Effector memory CD4-positive, alpha-beta T cell (primary cell): Measurements from ENCODE around the gene BAZ2B.

Experiments
- DNase-seq, 3 donors: peaks; one replicate each; pipeline ENCODE4 v3.0.0-alpha.2; 2020
- H3K27ac ChIP-seq: 2 replicates; pipeline ENCODE4 v1.7.0; 2013; ENCODE audit warnings: mild to moderate bottlenecking, low read length, moderate library complexity; ENCODE audit not compliant: insufficient read depth, poor library complexity, severe bottlenecking
- H3K27me3 ChIP-seq: replicated peaks from 2 replicates; pipeline ENCODE4 v1.7.0; 2013; ENCODE audit warnings: mild to moderate bottlenecking, low read length; ENCODE audit not compliant: insufficient read depth, control insufficient read depth, poor library complexity, severe bottlenecking
- H3K36me3 ChIP-seq: 2 replicates; pipeline ENCODE4 v1.7.0; 2013; ENCODE audit warnings: mild to moderate bottlenecking, low read length, moderate library complexity; ENCODE audit not compliant: control insufficient read depth, insufficient read depth
- H3K4me1 ChIP-seq: 2 replicates; pipeline ENCODE4 v1.7.0; 2013; ENCODE audit warnings: low read length, mild to moderate bottlenecking; ENCODE audit not compliant: control insufficient read depth, insufficient read depth, poor library complexity, severe bottlenecking
- H3K4me3 ChIP-seq: 2 replicates; pipeline ENCODE4 v1.7.0; 2013; ENCODE audit warnings: low read length, low read depth, mild to moderate bottlenecking; ENCODE audit not compliant: insufficient read depth, poor library complexity, severe bottlenecking
- H3K9me3 ChIP-seq: 2 replicates; pipeline ENCODE4 v1.7.0; 2013; ENCODE audit warnings: mild to moderate bottlenecking, low read length, moderate library complexity; ENCODE audit not compliant: control insufficient read depth

The BAZ2B gene

GRCh38 chr2:159285929-159286708 is 330.2 kb downstream of the BAZ2B start, which contains the start of gene WDSUB1:
WDSUB1 (minus strand) TSS chr2:159286703; CDS start chr2:159283069, 3,634 bp downstream.
- no peaks in the 10 kb centered on the region for H3K36me3 ChIP-seq
- H3K9me3 ChIP-seq: no peaks in the 10 kb centered on the region
- DNase-seq: no peak
- H3K27me3 ChIP-seq: no peaks in the 10 kb centered on the region
- H3K4me3 ChIP-seq: peak within 1 kb of the TSS; percentile 62
- H3K4me1 ChIP-seq: peaks cover 14% of the 10 kb centered on the region
- peak within 1 kb of the TSS; percentile 52 for H3K27ac ChIP-seq

- no peak for DNase-seq
- H3K4me1 ChIP-seq: peaks cover 10% of the 10 kb centered on the region
- no peak overlapping the region for H3K27ac ChIP-seq
- no peaks in the 10 kb centered on the region for H3K36me3 ChIP-seq
- no peaks in the 10 kb centered on the region for H3K9me3 ChIP-seq
- no peaks in the 10 kb centered on the region for H3K27me3 ChIP-seq
- no peak overlapping the region for H3K4me3 ChIP-seq
Measured at GRCh38 chr2:159285433-159285832, 330.9 kb downstream of the BAZ2B start.

GRCh38 chr2:159283529-159283928 is 332.8 kb downstream of the BAZ2B start:
- Histone ChIP-seq H3K4me1 (peaks cover 7% of the 10 kb centered on the region), H3K27me3 (no peaks in the 10 kb centered on the region), H3K9me3 (no peaks in the 10 kb centered on the region), H3K27ac (no peak overlapping the region), H3K36me3 (no peaks in the 10 kb centered on the region), H3K4me3 (no peak overlapping the region)
- DNase-seq: no peak

GRCh38 chr2:159281002-159281401 is 335.3 kb downstream of the BAZ2B start:
- no peak for DNase-seq
- no peak overlapping the region for H3K4me3 ChIP-seq

GRCh38 chr2:159279700-159280099 is 336.6 kb downstream of the BAZ2B start:
- Histone ChIP-seq H3K9me3 (no peaks in the 10 kb centered on the region), H3K36me3 (no peaks in the 10 kb centered on the region), H3K27ac (no peak overlapping the region), H3K4me1 (no peaks in the 10 kb centered on the region), H3K27me3 (no peaks in the 10 kb centered on the region), H3K4me3 (no peak overlapping the region)
- no peak for DNase-seq

More at GRCh38 chr2:159281002-159281401, 335.3 kb downstream of the BAZ2B start:
- Histone ChIP-seq H3K27me3 (no peaks in the 10 kb centered on the region), H3K4me1 (peaks cover 3% of the 10 kb centered on the region), H3K27ac (no peak overlapping the region), H3K36me3 (no peaks in the 10 kb centered on the region), H3K9me3 (no peaks in the 10 kb centered on the region)

- H3K4me1 ChIP-seq: no peaks in the 10 kb centered on the region
Measured at GRCh38 chr2:159275111-159275510, 341.2 kb downstream of the BAZ2B start.

GRCh38 chr2:159272156-159272555 is 344.2 kb downstream of the BAZ2B start:
- DNase-seq: no peak
- no peaks in the 10 kb centered on the region for H3K36me3 ChIP-seq
- H3K4me3 ChIP-seq: no peak overlapping the region
- H3K4me1 ChIP-seq: no peaks in the 10 kb centered on the region
- no peaks in the 10 kb centered on the region for H3K9me3 ChIP-seq
- H3K27ac ChIP-seq: no peak overlapping the region
- no peaks in the 10 kb centered on the region for H3K27me3 ChIP-seq

More at GRCh38 chr2:159275111-159275510, 341.2 kb downstream of the BAZ2B start:
- no peak for DNase-seq
- no peak overlapping the region for H3K27ac ChIP-seq
- no peaks in the 10 kb centered on the region for H3K9me3 ChIP-seq
- no peak overlapping the region for H3K4me3 ChIP-seq
- no peaks in the 10 kb centered on the region for H3K36me3 ChIP-seq
- H3K27me3 ChIP-seq: no peaks in the 10 kb centered on the region

- Histone ChIP-seq H3K27ac (no peak overlapping the region), H3K27me3 (no peaks in the 10 kb centered on the region), H3K4me3 (no peak overlapping the region), H3K4me1 (no peaks in the 10 kb centered on the region), H3K36me3 (peaks cover 4% of the 10 kb centered on the region), H3K9me3 (no peaks in the 10 kb centered on the region)
- no peak for DNase-seq
Measured at GRCh38 chr2:159270744-159271379, 345.5 kb downstream of the BAZ2B start.
